ENCODE data around the gene SPATA31C1. TPM values are rescaled to one million over a fixed set of nuclear protein-coding genes. Genes with fewer than 3 reads are reported as not detected.
"Not testable (repeated sequence)": the region's sequence is repeated elsewhere in the genome, so short reads cannot be mapped to it uniquely, and the experiment has no call there.

Gene SPATA31C1
- total RNA-seq, 2 donors from 2014 or later: not detected

DNA sequence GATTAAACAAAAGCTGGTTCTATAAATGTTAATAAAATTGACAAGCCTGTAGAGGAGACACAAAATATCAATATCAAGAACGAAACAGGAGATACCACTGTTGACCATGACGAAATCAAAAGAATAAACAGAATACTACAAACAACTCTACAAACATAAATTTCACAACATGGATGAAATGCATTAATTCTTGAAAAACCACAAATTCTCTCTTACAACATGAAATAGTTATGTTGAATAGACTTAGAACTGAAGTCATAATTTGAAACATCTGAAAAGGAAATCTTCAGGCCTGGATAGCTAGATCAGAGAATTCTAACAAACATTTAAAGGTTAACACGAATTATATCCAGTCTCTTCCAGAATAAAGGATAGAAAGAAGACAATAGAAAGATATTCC is 6.9 kb upstream of the SPATA31C1 start:
- H3K4me3 ChIP-seq: no peak overlapping the region
- ATAC-seq: no peak
- no peaks in the 10 kb centered on the region for H3K36me3 ChIP-seq (replicated peaks in 1 of 2; ENCODE audit: insufficient read depth in 1 of 2, low read depth in 2 of 2)
- no peaks in the 10 kb centered on the region for H3K9me3 ChIP-seq
- WGBS, 2 donors: 56 to 61% methylated on average over 3 of the region's 3 CpGs
- no peak for DNase-seq
- peaks cover 8% of the 10 kb centered on the region for H3K4me1 ChIP-seq
- no peak overlapping the region for H3K27ac ChIP-seq
- H3K27me3 ChIP-seq: no peaks in the 10 kb centered on the region
- TF ChIP-seq, protein P1, sequence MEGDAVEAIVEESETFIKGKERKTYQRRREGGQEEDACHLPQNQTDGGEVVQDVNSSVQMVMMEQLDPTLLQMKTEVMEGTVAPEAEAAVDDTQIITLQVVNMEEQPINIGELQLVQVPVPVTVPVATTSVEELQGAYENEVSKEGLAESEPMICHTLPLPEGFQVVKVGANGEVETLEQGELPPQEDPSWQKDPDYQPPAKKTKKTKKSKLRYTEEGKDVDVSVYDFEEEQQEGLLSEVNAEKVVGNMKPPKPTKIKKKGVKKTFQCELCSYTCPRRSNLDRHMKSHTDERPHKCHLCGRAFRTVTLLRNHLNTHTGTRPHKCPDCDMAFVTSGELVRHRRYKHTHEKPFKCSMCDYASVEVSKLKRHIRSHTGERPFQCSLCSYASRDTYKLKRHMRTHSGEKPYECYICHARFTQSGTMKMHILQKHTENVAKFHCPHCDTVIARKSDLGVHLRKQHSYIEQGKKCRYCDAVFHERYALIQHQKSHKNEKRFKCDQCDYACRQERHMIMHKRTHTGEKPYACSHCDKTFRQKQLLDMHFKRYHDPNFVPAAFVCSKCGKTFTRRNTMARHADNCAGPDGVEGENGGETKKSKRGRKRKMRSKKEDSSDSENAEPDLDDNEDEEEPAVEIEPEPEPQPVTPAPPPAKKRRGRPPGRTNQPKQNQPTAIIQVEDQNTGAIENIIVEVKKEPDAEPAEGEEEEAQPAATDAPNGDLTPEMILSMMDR (IDR thresholded peaks at IDR 0.05): no peak
- no peak for TF ChIP-seq POLR2A (IDR thresholded peaks at IDR 0.05)
- intact Hi-C loops (cut with DNase I): no loop called here

DNA sequence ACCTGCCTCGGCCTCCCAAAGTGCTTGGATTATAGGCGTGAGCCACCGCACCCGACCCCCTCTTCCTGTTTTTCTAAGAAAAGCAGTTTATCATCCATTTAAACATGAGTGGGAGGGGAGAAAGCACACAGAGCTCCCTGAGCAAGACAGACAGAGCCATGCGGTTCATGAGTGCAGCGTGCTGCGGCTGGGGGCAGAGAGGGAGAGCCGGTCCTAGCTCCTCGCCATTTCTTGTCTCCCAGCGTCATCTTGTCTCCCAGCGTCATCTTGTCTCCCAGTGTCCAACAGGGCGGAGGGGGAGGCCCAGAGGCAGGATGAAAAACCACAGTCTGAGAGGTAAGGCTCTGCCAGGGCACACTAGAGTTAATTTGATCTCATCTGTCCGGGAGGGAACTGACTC is 1.3 kb downstream of the SPATA31C1 start:
- ATAC-seq; H3K9me3 ChIP-seq; H3K27ac ChIP-seq; DNase-seq; H3K36me3 ChIP-seq (replicated peaks in 1 of 2; ENCODE audit: insufficient read depth in 1 of 2, low read depth in 2 of 2); H3K27me3 ChIP-seq; intact Hi-C loops (cut with DNase I); H3K4me3 ChIP-seq: not testable (repeated sequence)
- H3K4me1 ChIP-seq: peaks cover 12% of the 10 kb centered on the region
- 80 to 86% methylated on average over 10 to 11 of the region's 13 CpGs for WGBS, 2 donors

DNA sequence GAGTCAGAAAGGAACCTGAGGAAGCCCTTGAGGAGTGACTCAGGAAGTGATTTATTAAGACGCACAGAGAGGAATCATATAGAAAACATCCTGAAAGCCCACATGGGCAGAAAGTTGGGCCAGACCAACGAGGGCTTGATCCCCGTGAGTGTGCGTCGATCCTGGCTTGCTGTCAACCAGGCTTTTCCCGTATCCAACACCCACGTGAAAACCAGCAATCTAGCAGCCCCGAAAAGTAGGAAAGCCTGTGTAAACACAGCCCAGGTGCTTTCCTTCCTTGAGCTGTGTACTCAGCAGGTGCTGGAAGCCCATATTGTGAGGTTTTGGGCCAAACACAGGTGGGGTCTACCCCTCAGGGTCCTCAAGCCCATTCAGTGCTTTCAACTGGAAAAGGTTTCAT is 3.8 kb downstream of the SPATA31C1 start:
- H3K9me3 ChIP-seq; ATAC-seq; H3K27ac ChIP-seq; H3K36me3 ChIP-seq (replicated peaks in 1 of 2; ENCODE audit: insufficient read depth in 1 of 2, low read depth in 2 of 2); intact Hi-C loops (cut with DNase I); H3K27me3 ChIP-seq; H3K4me3 ChIP-seq: not testable (repeated sequence)
- peaks cover 12% of the 10 kb centered on the region for H3K4me1 ChIP-seq
- peak in 2 of 4 donors; percentile 49 to 58 for DNase-seq
- WGBS, 2 donors: 34 to 48% methylated on average over 7 to 8 of the region's 8 CpGs

DNA sequence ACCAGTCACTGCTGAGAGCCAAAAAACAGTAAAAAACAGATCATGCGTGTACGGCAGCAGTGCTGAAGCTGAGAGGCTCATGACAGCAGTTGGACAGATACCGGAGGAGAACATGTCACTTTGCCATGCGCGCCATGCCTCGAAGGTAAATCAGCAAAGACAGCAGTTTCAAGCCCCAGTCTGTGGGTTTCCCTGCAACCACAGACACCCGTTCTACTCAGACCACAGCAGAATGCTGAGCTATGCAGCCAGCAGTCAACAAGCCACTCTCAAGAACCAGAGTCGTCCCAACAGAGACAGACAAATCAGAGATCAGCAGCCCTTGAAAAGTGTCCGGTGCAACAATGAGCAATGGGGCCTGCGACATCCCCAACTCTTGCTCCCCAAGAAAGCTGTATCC is 5.2 kb downstream of the SPATA31C1 start:
- 60 to 73% methylated on average over 1 to 7 of the region's 10 CpGs for WGBS, 2 donors
- ATAC-seq; H3K27me3 ChIP-seq; DNase-seq; H3K36me3 ChIP-seq (replicated peaks in 1 of 2; ENCODE audit: insufficient read depth in 1 of 2, low read depth in 2 of 2); H3K9me3 ChIP-seq; H3K4me3 ChIP-seq; intact Hi-C loops (cut with DNase I); H3K27ac ChIP-seq: not testable (repeated sequence)
- H3K4me1 ChIP-seq: peaks cover 12% of the 10 kb centered on the region

DNA sequence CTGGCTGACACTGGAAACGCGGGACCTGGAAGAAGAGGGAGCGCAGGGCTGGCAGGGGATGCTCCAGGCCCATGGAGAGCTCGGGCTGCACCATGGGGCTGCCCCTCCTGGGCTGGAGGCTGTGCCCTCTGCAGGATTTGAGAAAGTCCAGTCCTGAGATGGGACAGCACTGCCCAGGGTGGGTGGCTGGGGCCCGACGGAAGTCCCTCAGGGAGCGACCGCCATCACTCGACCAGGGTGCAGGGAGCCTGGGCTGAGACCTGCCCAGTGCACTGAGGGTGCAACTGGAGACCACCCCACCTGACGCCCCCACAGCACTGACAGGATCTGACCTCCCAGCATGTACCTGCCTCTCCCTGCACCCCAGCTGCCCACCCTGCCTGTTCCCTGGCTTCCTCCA is 7.1 kb downstream of the SPATA31C1 start:
- ATAC-seq; intact Hi-C loops (cut with DNase I); H3K27ac ChIP-seq; H3K9me3 ChIP-seq; DNase-seq; H3K4me3 ChIP-seq; H3K36me3 ChIP-seq (replicated peaks in 1 of 2; ENCODE audit: insufficient read depth in 1 of 2, low read depth in 2 of 2); H3K27me3 ChIP-seq: not testable (repeated sequence)
- peaks cover 12% of the 10 kb centered on the region for H3K4me1 ChIP-seq
- 92% methylated on average over 9 of the region's 10 CpGs; no CpG with 5 or more reads in 1 of the 2 donors for WGBS, 2 donors

DNA sequence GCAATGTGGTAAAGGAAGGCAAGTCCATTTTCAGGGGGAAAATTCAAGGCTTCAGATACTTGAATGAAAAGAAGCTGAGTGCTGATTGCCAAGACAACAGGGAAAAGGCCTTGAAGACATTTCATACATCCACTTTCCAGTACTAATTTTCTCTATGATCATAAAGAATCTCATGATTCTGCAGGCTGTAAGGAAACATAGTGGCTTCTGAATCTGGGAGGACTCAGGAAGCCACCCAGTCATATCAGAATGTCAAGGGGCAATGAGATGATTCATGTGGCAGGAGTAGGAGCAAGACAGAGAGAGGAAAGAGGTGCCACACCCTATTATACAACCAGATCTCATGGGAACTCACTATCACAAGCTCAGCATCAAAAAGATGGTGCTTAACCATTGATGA is 11.4 kb downstream of the SPATA31C1 start:
- intact Hi-C loops (cut with DNase I); ATAC-seq; DNase-seq; H3K36me3 ChIP-seq (replicated peaks in 1 of 2; ENCODE audit: insufficient read depth in 1 of 2, low read depth in 2 of 2); H3K4me1 ChIP-seq; H3K27me3 ChIP-seq; H3K27ac ChIP-seq; H3K9me3 ChIP-seq; H3K4me3 ChIP-seq: not testable (repeated sequence)

DNA sequence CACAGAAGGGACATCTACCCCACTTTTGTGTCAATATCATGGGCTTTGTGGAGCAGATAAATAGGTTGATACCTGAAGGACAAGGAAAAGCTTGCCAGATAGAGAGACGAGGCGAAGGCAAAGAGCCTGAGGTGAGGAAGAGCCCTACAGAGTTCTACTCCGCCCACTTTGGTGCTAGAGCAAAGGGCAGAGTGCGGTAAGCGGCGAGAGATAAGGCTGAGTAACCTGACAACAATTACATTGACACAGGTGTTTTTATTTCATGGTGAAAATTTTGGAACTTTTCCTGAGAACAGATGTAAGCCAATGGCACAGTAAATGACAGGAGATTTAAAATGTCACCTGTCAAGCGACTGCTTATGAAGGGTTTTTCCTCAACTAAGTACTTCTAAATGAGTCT is 16.7 kb downstream of the SPATA31C1 start:
- 36 to 52% methylated on average over 1 to 7 of the region's 7 CpGs for WGBS, 2 donors
- H3K27ac ChIP-seq; ATAC-seq; H3K27me3 ChIP-seq; H3K4me3 ChIP-seq; H3K4me1 ChIP-seq; H3K36me3 ChIP-seq (replicated peaks in 1 of 2; ENCODE audit: insufficient read depth in 1 of 2, low read depth in 2 of 2); H3K9me3 ChIP-seq; intact Hi-C loops (cut with DNase I): not testable (repeated sequence)
- peak in 3 of 4 donors; percentile 39 to 76 (median 54) for DNase-seq

DNA sequence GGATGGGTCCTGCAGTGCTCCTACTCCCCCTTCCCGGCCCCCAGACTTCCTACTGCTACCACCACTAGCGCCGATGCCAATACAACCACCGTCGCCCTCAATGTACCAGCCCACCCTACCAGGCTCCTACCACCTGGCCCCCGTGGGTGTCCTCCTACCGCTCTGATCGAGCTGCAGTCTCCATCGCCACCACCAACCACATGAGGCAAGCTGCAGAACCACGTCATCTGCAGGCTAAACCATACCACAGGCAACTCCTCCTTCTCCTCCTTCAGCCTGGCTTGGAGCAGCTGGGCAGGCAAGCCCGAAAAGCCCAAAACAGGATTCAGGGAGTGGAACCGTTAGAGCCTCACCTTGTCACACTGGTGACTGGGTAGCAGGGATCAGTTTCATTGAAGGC is 19.6 kb downstream of the SPATA31C1 start:
- ATAC-seq; H3K9me3 ChIP-seq; DNase-seq; H3K4me1 ChIP-seq; H3K4me3 ChIP-seq; intact Hi-C loops (cut with DNase I); H3K27me3 ChIP-seq; H3K36me3 ChIP-seq (replicated peaks in 1 of 2; ENCODE audit: insufficient read depth in 1 of 2, low read depth in 2 of 2); H3K27ac ChIP-seq: not testable (repeated sequence)
- 100% methylated on average over 3 of the region's 12 CpGs; no CpG with 5 or more reads in 1 of the 2 donors for WGBS, 2 donors

DNA sequence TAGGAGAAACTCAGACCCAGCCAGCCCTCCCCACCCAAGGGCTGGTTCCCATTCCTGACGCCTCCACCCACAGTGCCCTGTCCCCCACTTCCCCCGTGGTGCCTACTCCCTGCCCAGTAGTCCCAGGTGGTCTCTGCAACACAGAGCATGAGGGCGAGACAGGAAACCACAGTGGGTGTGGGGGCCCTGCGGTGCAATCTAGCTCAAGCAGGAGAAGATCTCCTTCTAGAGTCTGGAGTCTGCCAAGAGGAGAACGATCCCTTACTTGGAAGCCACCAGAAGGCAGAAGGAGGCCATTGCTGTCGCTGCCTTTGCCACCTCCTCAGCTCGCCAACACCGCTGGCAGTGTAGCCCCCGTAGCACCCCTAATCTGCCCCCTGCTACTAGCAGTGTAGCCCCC is 20.2 kb downstream of the SPATA31C1 start:
- intact Hi-C loops (cut with DNase I); H3K27ac ChIP-seq; ATAC-seq; H3K9me3 ChIP-seq; H3K27me3 ChIP-seq; H3K4me3 ChIP-seq; H3K36me3 ChIP-seq (replicated peaks in 1 of 2; ENCODE audit: insufficient read depth in 1 of 2, low read depth in 2 of 2); DNase-seq; H3K4me1 ChIP-seq: not testable (repeated sequence)
- WGBS, 2 donors: no CpG with 5 or more reads among the region's 9 CpGs

DNA sequence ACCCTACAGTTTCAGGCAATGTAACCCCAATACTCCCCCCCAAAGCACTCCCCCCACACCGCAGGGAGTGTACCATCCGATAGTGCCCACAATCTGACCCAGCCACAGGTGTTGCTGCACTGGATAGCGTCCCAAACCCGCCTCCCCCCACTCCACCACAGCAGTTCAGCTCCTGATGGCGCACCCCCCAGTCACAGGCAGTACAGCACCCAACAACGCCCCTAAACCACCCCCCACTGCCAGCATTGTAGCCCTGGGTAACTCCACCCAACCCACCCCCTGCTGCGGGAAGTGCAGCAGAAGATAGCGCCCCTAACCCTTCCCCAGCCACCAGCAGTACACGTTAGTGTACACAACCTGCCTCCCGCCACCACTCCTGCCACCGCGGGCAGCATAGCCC is 20.6 kb downstream of the SPATA31C1 start:
- intact Hi-C loops (cut with DNase I); H3K9me3 ChIP-seq; H3K27me3 ChIP-seq; H3K27ac ChIP-seq; H3K4me3 ChIP-seq; DNase-seq; H3K36me3 ChIP-seq (replicated peaks in 1 of 2; ENCODE audit: insufficient read depth in 1 of 2, low read depth in 2 of 2); ATAC-seq; H3K4me1 ChIP-seq: not testable (repeated sequence)
- WGBS, 2 donors: no CpG with 5 or more reads among the region's 12 CpGs

DNA sequence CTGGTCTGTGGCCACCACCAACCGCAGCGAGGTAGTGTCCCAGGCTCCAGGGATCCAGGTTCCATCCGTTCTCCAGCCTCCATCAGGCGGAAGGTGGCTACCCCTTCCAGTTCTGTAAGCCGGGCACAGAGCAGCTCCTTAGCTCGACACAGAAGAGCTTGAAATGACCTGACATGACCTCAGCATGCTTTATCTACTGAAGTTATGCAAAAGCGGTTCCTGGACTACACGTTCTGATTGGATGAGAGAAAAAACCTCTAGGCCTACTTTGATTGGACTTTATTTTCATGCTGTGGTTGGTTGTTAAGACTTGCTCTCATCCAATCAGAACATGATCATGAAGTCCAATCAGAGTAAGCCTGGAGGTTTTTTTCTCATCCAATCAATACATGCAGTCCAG is 21.3 kb downstream of the SPATA31C1 start:
- intact Hi-C loops (cut with DNase I); H3K9me3 ChIP-seq; H3K36me3 ChIP-seq (replicated peaks in 1 of 2; ENCODE audit: insufficient read depth in 1 of 2, low read depth in 2 of 2); H3K4me1 ChIP-seq; ATAC-seq; DNase-seq; H3K27ac ChIP-seq; H3K4me3 ChIP-seq; H3K27me3 ChIP-seq: not testable (repeated sequence)
- 79% methylated on average over 6 of the region's 8 CpGs; no CpG with 5 or more reads in 1 of the 2 donors for WGBS, 2 donors

All from body of pancreas (tissue), 4 donors.